Thyroid gland (tissue), 4 donors: ENCODE data around the gene MID1. TPM values are rescaled to one million over a fixed set of nuclear protein-coding genes. Genes with fewer than 3 reads are reported as not detected.

Source experiments
- DNase-seq, 2 donors: peaks; one replicate each; pipeline ENCODE4 v3.0.0-alpha.2; 2019
- H3K27ac ChIP-seq, 3 donors: fragments of 200-600 bp; sonication (generic); 1 replicate in 2 of 3; 2 replicates in 1 of 3; pipeline ENCODE4 v1.5.1; 2016 to 2019; ENCODE audit warnings: mild to moderate bottlenecking in 1 of 3, moderate library complexity in 1 of 3
- H3K27me3 ChIP-seq: fragments of 200-600 bp; sonication (generic); one replicate; pipeline ENCODE4 v1.5.1; 2019
- H3K36me3 ChIP-seq, 2 donors: fragments of 200-600 bp; sonication (generic); one replicate each; pipeline ENCODE4 v1.5.1; 2016 to 2019
- H3K4me1 ChIP-seq, 2 donors: fragments of 200-600 bp; sonication (generic); one replicate each; pipeline ENCODE4 v1.5.1; 2017 to 2019
- H3K4me3 ChIP-seq, 3 donors: fragments of 200-600 bp; sonication (generic); replicated peaks in 1 of 3; 1 replicate in 2 of 3; 2 replicates in 1 of 3; pipeline ENCODE4 v1.5.1; 2016; ENCODE audit warnings: mild to moderate bottlenecking in 1 of 3
- H3K9me3 ChIP-seq: fragments of 200-600 bp; sonication (generic); one replicate; pipeline ENCODE4 v1.5.1; 2017
- POLR2A ChIP-seq, 2 donors: fragments of 450-650 bp; IDR thresholded peaks; one replicate each; pipeline ENCODE4 v1.6.1; 2017; ENCODE audit warnings: antibody characterized with exemption in 2 of 2, mild to moderate bottlenecking in 2 of 2, moderate library complexity in 1 of 2
- WGBS, 2 donors: methylation state at CpG; one replicate each; pipeline ENCODE4 v1.1.5; 2017; 5-methylcytosine and 5-hydroxymethylcytosine counted together
- intact Hi-C: fragments of 100-400 bp; cut with DNase I; formaldehyde crosslinking; loops from one replicate; pipeline ENCODE4 v1.15.1; 2023
- total RNA-seq, 4 donors: library from RNA; depleted of rRNA; stranded (reverse); fragments of >200 nt; gene quantifications; one replicate each; pipeline ENCODE4 v1.2.3, GENCODE V29; 2016
- TF ChIP-seq, protein P1 (sequence below), 6 experiments: fragments of 200-600 bp in 3 of 6; fragments of 450-650 bp in 3 of 6; sonication (generic) in 3 of 6; IDR thresholded peaks; one replicate each; pipeline ENCODE4 v1.5.1; 2016 to 2019; ENCODE audit warnings: antibody characterized with exemption in 6 of 6, mild to moderate bottlenecking in 2 of 6, inconsistent platforms in 1 of 6, moderate library complexity in 1 of 6

MID1 gene
- total RNA-seq, 4 donors from 2014 or later, result 9.5 to 19.5 (median 12.7) TPM

DNA sequence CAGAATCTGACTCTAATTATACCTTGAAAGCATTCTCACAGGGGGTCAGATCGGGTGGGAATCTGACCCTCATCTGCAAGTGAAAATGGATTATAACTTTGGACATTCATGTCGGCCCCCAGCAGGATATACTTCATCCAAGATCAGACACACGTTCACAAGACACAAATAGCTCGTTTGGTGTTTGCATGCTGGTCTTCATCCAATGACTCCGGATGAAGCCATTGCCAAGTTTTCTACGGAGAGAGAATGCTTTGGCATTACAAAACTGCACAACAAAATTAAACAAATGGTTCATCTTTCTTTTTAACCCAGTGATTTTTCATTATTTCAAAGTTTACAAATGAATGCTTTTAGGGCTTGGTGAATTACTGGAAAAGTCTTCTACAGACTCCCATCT, 105.5 kb downstream of the MID1 start:
- Histone ChIP-seq H3K4me3 (no peak overlapping the region), H3K9me3 (no peaks in the 10 kb centered on the region), H3K4me1 (no peaks in the 10 kb centered on the region), H3K27ac (no peak overlapping the region), H3K36me3 (no peaks in the 10 kb centered on the region), H3K27me3 (no peaks in the 10 kb centered on the region)
- TF ChIP-seq, protein P1, sequence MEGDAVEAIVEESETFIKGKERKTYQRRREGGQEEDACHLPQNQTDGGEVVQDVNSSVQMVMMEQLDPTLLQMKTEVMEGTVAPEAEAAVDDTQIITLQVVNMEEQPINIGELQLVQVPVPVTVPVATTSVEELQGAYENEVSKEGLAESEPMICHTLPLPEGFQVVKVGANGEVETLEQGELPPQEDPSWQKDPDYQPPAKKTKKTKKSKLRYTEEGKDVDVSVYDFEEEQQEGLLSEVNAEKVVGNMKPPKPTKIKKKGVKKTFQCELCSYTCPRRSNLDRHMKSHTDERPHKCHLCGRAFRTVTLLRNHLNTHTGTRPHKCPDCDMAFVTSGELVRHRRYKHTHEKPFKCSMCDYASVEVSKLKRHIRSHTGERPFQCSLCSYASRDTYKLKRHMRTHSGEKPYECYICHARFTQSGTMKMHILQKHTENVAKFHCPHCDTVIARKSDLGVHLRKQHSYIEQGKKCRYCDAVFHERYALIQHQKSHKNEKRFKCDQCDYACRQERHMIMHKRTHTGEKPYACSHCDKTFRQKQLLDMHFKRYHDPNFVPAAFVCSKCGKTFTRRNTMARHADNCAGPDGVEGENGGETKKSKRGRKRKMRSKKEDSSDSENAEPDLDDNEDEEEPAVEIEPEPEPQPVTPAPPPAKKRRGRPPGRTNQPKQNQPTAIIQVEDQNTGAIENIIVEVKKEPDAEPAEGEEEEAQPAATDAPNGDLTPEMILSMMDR (IDR thresholded peaks at IDR 0.05), result no peak
- no peak for TF ChIP-seq POLR2A (IDR thresholded peaks at IDR 0.05)
- 58 to 62% methylated on average over 4 to 6 of the region's 6 CpGs for WGBS, 2 donors
- no peak for DNase-seq
- intact Hi-C loops, result no loop called here

DNA sequence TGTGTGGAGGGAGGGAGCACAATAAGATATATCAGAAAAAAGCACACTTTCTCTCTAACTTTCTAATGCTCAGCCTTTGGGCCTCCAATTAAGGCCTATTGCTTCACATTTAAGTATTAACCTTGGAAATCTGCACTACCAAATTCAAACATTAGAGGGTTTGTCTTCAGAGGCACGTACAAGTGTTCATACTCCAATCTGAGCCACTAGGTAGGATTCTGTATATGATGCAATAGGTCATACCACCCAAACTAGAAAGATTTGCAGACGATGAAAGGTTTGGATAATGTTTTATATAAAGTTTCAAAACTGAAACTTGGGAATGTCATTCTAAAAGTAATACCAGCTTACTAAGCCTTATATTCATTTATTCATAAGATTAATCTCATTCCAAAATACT, 106.4 kb downstream of the MID1 start:
- Histone ChIP-seq H3K27me3 (no peaks in the 10 kb centered on the region), H3K9me3 (no peaks in the 10 kb centered on the region), H3K4me3 (no peak overlapping the region), H3K36me3 (no peaks in the 10 kb centered on the region), H3K27ac (no peak overlapping the region), H3K4me1 (no peaks in the 10 kb centered on the region)
- TF ChIP-seq, protein P1 (IDR thresholded peaks at IDR 0.05), result no peak
- no peak for TF ChIP-seq POLR2A (IDR thresholded peaks at IDR 0.05)
- intact Hi-C loops, result no loop called here
- no peak for DNase-seq
- 86 to 93% methylated on average over 2 of the region's 2 CpGs for WGBS, 2 donors

DNA sequence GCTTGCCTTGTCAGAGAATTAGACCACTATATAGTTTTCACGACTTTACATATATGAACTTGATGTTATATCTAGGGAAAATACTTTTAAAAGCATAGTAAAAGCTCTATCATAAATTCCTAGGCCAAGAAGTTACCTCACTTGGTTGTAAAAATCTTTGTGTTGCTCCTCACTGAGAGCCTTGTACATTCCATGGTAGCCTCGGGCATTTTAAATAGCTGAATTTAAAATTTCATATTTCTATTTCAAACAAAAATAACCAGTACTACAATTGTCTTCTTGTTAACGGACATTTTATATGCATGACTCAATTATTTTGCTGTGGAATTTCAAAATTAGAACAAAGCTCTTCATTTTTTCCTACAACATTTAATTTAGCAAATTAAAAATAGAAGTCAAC, 107.6 kb downstream of the MID1 start:
- no peaks in the 10 kb centered on the region for H3K4me1 ChIP-seq
- no peak overlapping the region for H3K4me3 ChIP-seq
- no peak for DNase-seq
- WGBS, 2 donors, result 91 to 95% methylated on average over 3 of the region's 3 CpGs
- no peaks in the 10 kb centered on the region for H3K27me3 ChIP-seq
- TF ChIP-seq, protein P1 (IDR thresholded peaks at IDR 0.05), result no peak
- no peak for TF ChIP-seq POLR2A (IDR thresholded peaks at IDR 0.05)
- no peak overlapping the region for H3K27ac ChIP-seq
- H3K36me3 ChIP-seq, result no peaks in the 10 kb centered on the region
- intact Hi-C loops, result no loop called here
- H3K9me3 ChIP-seq, result no peaks in the 10 kb centered on the region

DNA sequence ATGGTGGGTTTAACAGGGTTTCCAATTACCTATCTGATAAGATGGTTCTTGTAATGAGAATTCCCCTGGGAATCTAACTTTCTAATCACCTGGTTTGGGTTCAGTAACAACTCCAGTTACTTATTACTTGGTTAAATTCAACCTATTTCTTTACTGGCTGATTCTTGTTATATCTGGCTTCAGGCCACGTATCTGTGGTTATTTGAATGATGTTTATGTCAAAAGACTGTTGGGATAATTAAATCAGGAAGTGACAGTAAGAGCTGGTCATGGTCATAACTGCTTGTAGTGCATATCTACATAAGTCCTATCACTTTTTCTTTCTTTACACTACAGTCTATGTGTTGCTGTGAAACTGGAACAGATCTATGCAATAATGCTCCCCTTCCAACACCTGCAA, 108.1 kb downstream of the MID1 start:
- no peaks in the 10 kb centered on the region for H3K36me3 ChIP-seq
- no peak for TF ChIP-seq POLR2A (IDR thresholded peaks at IDR 0.05)
- TF ChIP-seq, protein P1 (IDR thresholded peaks at IDR 0.05), result no peak
- no peaks in the 10 kb centered on the region for H3K27me3 ChIP-seq
- H3K4me1 ChIP-seq, result no peaks in the 10 kb centered on the region
- 75 to 86% methylated on average over 1 of the region's 1 CpG for WGBS, 2 donors
- H3K27ac ChIP-seq, result no peak overlapping the region
- no peak for DNase-seq
- H3K4me3 ChIP-seq, result no peak overlapping the region
- intact Hi-C loops, result no loop called here
- no peaks in the 10 kb centered on the region for H3K9me3 ChIP-seq

DNA sequence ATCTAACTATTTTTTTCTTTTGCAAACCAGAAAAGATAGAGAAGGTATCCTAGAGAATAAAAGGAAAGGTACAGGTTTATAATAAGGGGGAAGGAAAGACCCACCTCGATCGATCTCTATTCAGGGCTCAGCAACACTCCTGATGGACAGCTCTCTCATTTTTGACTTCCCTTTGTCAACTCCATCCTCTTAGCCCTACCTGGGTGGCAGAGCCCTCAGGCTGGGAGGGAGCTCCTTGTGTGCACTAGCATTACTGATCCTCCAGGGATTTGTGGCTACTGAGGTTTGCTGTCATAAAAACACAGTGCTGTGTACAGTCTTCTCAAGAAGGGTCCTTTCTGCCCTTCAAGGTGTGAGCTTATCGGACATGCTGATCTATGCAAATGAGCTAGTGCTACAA, 111.0 kb downstream of the MID1 start:
- intact Hi-C loops, result no loop called here
- no peak overlapping the region for H3K27ac ChIP-seq
- no peaks in the 10 kb centered on the region for H3K27me3 ChIP-seq
- DNase-seq, result no peak
- H3K4me1 ChIP-seq, result no peaks in the 10 kb centered on the region
- 78 to 83% methylated on average over 3 of the region's 3 CpGs for WGBS, 2 donors
- H3K9me3 ChIP-seq, result no peaks in the 10 kb centered on the region
- H3K36me3 ChIP-seq, result no peaks in the 10 kb centered on the region
- H3K4me3 ChIP-seq, result no peak overlapping the region
- TF ChIP-seq, protein P1 (IDR thresholded peaks at IDR 0.05), result no peak
- TF ChIP-seq POLR2A (IDR thresholded peaks at IDR 0.05), result no peak
